ENCODE measurements around the gene GATD1.

The GATD1 gene, protein sequence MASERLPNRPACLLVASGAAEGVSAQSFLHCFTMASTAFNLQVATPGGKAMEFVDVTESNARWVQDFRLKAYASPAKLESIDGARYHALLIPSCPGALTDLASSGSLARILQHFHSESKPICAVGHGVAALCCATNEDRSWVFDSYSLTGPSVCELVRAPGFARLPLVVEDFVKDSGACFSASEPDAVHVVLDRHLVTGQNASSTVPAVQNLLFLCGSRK

DNA sequence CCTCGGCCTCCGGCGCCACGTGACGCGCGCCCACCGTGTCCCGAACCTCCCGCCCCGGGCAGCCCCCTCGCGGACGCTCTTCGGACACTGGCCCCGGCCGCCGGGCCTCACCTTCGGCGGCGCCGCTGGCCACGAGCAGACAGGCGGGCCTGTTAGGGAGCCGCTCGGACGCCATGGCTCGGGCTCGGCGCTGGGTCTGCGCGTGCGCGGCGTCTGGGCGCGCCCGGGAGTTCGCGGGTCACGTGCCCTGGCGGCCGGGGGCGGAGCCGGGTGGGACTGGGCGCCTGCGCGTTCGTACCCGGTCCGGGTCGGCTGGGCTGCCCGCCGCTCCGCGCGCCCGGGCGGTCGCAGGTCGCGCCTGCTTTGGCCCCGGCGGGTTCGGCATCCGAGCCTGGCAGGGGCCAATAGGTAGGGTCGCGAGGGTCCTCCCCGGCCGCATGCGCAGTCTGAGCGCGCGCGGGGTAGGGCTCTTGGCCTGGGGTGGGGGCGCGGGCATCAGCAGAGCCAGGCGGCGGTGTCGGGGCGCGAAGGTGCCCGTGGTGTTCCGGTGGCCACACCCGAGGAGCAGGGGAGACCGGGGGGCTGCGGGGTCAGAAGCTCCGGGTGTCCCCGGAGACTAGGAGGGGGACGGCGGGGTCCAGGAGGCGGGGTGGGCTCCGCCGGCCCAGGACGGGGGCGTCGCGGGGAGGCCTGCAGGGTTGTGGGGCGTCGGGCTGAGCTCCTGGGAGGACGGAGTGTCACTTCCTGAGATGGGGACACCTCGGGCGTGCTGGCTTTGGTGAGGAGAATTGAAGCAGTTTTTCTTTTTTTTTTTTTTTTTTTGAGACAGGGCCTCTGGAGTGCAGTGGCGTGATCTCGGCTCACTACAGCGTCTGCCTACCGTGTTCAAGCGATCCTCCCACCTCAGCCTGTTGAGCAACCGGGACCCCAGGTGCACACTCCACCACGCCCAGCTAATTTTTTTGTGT lies at the start of gene GATD1:
GATD1 (minus strand) TSS at position 200 of the 968 bp plus-strand sequence; CDS start at position 175, 25 bp downstream.
- DNase-seq: peak; percentile 95

DNA sequence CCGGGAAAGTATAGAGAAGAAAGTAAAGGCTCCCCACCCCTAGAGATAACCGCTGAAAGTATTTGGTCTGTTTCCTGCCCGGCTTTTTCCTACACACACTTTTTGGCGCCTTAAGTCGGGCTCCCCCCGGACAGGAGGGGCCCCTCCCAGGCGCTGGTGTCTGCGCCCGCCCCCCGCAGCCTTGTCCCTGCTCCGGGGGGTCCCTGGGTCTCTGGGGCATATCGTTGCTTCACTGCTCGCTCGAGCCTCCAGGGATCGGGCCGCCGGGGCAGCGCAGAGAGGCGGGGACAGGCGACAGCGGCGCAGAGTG lies 49.5 kb upstream of the GATD1 start:
- no peak for DNase-seq

DNA sequence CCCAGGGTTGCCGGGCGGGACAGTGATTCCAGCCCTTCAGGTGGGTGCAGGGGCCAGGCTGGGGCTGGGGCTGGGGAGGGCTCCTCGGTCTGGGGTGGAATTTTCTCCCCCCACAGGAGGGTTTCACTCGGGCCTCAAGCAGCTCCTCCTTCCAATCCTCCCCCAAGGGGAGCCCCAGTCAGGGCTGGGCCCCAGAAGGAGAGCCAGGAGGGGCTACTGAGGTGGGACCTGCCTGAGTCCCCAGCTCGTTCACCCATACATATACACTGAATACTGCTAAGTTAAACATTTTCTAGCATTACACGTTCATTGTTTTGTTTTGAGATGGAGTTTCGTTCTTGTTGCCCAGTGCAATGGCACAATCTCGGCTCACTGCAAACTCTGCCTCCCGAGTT lies 48.9 kb upstream of the GATD1 start:
- DNase-seq: no peak

DNA sequence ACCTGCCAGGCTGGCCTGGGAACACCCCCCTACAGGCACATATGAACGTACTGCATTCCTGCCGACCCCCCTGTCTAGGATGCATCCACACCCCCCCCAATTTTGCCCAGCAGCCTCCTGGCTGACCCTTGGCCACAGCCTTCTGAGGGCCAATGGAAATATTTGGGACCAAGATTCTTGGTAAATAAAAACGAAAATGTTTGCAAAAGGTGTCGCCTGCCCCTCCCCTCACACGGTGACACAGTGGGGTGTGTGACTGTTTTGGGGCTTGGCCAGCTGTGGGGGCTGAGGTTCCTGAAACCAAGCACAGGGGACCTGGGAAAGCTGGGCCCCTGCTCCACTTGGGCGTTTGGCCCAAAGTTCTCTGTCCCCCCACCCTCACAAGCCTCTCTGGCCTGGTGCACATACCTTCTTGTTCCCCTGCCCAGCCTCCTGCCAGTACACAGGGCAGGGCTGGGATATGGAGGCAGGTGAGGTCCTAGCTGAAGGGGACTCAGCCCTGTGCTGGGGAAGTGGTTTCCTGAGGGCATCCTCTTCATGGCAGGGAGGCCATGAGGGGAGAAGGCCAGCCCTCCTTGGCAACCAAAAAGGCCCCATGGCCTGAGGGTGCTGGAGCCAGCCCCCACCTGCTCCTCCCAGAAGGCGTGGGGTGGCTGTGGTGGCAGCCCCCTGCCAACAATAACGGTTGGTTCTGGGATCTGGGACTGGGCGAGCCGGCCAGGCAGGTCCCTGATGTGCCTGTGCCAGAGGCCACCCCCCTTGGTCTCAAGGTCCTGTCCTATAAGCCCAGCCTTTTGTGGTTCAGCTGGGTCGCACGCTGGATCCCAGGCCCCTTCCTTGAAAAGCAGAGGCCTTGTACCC lies 48.3 kb upstream of the GATD1 start:
- no peak for DNase-seq

DNA sequence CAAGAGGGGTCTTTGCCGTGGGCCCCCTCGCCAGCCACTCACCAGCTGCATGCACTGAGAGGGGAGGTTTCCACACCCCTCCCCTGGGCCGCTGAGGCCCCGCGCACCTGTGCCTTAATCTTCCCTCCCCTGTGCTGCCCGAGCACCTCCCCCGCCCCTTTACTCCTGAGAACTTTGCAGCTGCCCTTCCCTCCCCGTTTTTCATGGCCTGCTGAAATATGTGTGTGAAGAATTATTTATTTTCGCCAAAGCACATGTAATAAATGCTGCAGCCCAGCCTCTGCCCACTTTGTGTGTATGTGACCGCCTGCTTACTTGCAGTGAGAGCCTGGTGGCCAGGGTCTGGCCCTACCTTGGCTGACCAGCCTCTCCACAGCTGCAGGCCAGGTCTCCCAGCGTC lies 47.7 kb upstream of the GATD1 start:
- DNase-seq: no peak

DNA sequence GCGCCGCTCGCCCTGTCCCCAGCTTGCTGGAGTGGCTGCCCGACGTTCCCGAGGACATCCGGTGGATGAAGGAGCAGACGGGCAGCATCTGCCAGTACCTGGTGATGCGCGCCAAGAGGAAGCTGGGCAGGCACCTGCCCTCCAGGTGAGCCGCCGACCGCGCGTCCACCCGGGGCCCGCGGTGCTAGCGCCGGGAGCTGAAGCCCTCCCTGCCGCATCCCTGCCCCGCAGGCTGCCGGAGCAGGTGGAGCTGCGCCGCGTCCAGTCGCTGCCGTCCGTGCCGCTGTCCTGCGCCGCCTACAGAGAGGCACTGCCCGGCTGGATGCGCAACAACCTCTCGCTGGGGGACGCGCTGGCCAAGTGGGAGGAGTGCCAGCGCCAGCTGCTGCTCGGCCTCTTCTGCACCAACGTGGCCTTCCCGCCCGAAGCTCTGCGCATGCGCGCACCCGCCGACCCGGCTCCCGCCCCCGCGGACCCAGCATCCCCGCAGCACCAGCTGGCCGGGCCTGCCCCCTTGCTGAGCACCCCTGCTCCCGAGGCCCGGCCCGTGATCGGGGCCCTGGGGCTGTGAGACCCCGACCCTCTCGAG lies 47.1 kb upstream of the GATD1 start:
- no peak for DNase-seq

DNA sequence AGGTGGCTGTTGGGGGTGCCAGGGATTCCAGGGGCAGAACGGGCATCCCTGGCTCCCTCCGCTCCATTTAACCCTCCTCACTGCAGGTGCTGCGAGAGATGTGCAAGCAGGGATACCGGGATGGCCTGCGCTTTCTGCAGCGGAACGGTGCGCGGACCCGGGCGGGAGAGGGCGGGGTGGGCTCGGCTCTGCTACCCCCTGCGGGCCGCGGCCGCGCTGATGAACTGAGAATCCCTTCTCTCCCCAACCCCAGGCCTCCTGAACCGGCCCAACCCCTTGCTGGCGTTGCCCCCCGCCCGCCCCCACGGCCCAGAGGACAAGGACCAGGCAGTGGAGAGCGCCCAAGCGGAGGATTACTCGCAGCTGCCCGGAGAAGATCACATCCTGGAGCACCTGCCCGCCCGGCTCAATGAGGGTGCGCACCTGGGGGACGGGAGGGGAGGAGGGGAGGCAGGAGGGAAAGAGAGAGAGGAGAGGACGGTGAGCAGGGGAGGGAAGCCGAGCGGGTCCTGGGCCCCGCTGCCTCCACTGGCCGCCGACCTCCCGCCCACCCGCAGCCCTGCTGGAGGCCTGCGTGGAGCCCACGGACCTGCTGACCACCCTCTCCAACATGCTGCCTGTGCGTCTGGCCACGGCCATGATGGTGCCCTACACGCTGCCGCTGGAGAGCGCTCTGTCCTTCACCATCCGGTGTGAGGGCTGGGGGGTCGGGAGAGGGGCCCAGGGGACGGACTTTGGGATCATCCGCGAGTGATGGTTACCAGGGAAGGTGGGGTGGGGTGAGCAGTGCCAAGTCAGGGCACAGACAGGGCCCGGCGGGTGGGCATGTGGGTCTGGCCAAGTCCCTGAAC lies 46.4 kb upstream of the GATD1 start:
- DNase-seq: no peak

DNA sequence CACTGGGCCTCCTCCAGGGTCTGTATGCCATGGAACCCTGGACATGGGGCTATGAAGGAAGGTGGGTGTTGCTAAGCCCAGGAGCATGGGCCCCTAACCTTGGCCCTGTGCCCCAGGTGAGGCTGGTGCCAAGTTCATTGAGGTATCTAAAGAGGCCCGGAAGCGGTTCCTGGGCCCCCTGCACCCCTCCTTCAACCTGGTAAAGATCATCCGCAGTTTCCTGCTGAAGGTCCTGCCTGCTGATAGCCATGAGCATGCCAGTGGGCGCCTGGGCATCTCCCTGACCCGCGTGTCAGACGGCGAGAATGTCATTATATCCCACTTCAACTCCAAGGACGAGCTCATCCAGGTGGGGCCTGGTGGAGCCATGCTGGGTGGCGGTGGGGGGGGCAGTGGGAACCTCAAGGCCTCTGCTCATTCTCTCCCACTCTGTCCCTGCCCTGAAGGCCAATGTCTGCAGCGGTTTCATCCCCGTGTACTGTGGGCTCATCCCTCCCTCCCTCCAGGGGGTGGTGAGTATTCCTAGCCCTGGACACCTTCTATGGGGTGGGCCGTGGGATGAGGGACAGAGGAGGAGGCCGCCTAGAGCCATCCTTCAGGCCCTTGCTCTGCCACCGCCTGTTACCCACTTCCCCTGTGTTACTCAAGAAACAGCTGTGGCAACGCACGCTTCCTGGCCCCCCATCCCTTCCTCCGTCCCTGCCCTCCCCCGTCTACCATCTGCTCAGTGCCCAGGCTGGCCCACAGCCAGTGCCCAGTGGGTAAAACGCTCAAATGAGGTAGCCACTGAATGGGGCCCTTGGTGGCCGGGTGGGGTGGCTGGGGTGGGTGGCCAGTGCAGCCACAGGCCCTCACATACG lies 44.5 kb upstream of the GATD1 start:
- DNase-seq: no peak

DNA sequence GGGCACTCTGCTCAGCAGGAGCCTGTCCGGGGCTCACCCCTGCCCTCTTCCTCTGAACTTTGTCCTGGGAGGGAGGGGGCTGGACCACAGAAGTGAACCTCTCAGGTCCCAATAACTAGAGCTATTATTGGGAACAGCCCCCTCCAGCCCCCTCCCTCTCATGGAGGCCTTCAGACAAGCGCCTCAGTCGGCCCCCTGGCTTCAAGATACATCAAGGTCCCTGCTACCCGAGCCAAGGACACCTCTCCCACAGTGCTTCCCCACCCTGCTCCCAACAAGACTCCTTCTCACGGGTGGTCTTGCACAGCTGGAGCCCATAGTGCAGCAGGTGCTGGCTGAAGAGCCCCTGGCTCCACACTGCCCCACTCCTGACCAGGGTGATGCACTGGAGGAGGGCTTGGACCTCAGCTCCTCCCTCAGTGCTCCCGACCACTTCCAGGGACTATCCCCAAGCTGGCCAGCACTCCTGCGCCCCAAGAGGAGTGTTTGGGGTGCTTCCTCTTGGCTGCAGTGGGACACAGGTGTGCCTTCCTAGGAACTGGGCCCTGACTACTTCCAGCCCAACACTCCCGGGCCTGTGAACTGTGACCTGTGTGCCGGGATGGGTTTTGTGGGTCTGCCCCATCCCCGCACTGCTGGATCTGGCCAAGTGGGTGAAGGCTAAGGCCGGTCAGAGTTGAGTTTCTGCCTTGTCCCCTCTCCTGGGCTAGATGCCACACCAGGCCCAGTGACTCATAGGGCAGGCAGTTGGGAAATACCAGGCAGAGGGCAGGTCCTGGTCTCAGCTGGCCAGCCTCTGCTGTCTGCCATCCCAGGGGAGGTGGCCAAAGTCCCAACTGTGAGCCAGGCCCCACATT lies 43.6 kb upstream of the GATD1 start:
- DNase-seq: no peak

DNA sequence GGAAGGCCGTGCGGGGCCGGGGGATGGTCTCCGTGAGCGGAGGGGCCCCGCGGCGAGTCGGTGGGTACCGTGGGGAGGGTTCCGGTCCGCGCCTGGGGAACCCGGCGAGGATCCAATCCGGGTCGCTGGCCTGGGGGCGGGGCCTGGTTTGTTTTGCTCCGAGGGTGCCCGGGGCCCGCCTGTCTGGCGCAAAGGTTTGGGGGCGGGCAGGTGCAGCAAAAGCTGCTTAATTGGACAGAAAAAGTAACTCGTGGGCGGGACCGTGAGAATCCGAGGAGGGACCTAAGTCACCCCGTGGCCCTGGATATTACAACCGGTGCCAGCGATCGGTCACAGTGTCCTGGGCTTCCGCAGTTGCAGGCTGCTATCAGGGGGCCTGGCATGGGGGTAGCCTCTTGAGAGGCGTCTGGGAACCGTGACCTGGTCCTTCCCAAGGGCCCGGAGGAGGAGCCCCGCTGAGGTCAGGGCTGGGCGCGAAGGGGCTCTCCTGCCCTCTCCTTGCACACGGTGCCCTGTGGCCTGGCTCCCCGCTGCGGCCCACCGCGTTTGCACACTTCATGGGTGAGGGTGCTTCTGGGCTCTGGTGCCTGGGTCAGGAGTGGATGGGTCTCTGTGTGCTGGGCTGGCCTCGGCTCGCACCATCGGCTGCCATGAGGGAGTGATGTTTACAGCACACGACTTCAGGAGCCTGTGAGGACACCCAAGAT lies 42.8 kb upstream of the GATD1 start:
- DNase-seq: peak; percentile 87

DNA sequence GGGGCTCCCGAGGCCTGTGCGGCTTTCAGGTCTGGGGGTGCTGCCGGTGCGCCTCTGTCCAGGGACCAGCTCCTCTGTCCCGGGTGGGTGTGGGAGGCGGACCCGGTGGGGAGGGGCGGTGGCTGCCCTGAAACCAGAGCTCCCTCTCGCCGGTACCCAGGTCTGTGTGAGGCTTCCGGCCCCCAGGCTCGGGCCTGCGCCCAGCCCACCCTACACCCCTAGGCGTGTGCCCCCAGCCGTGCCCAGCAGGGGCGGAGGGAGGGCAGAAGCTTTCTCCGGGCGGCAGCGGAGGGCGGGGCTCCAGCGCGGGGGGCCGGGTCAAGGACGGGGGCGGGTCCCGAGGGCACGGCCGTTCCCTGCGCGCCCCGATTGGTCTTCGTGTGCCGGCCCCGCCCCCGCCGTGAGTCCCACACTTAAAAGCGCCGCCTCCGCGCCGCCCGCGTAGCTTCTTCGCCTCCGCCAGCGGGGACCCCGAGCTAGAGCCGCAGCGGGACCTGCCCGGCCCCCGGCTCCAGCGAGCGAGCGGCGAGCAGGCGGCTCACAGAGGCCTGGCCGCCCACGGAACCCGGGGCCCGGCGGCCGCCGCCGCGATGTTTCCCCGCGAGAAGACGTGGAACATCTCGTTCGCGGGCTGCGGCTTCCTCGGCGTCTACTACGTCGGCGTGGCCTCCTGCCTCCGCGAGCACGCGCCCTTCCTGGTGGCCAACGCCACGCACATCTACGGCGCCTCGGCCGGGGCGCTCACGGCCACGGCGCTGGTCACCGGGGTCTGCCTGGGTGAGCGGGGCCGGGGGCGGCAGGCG lies 42.0 kb upstream of the GATD1 start:
- peak; percentile 94 for DNase-seq

DNA sequence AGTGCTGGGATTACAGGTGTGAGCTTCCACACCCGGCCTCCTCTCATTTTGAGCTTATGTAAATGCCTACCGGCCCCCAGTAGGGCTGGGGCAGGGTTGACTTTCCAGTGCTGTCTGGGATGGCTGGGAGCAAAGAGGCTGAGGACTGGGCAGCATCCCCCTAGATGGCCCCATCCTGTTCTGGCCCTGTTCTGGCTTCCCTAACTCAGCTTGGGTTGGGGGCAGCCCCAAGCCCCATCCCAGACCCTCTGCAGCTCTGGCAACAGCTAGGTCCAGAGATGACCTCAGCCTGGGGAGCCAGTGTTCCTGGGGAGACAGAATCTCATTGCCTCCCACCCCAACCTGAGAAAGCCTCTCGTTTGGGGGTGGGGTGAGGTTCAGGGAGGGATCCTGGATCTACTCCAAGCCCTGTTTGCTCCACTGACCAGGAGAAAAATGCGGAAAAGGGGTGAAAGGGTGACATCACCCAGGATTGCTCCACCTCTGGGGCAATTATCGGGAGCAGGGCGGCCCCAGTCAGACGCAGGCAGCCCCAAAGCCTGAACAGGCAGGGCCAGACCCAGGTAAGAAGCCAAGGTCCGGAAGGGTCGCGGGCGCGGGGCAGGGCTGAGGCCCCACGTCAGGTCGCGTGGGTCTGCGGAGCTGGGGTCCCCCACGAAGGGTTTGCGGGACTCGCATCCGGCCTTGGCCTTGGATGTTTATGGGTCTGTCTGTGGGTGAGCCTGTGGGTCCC lies 41.3 kb upstream of the GATD1 start, which contains the start of gene PNPLA2:
PNPLA2 (plus strand) TSS at position 519 of the 733 bp plus-strand sequence. CDS start 805 bp downstream, outside the sequence.
- DNase-seq: no peak

DNA sequence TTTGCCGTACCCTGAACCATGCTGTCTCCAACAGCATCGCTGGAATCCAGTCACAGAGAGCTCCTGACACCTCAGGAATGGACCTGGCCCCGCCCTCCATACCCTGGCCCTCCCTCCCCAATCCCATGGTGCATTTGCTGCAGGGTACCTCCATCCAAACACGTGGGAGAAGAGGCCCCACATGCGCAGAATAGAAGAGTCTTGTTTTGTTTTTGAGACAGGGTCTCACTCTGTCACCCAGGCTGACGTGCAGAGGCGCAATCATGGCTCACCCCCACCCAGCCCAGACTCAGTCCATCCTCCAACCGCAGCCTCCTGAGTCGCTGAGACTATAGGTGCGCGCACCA lies 39.1 kb upstream of the GATD1 start:
- no peak for DNase-seq

DNA sequence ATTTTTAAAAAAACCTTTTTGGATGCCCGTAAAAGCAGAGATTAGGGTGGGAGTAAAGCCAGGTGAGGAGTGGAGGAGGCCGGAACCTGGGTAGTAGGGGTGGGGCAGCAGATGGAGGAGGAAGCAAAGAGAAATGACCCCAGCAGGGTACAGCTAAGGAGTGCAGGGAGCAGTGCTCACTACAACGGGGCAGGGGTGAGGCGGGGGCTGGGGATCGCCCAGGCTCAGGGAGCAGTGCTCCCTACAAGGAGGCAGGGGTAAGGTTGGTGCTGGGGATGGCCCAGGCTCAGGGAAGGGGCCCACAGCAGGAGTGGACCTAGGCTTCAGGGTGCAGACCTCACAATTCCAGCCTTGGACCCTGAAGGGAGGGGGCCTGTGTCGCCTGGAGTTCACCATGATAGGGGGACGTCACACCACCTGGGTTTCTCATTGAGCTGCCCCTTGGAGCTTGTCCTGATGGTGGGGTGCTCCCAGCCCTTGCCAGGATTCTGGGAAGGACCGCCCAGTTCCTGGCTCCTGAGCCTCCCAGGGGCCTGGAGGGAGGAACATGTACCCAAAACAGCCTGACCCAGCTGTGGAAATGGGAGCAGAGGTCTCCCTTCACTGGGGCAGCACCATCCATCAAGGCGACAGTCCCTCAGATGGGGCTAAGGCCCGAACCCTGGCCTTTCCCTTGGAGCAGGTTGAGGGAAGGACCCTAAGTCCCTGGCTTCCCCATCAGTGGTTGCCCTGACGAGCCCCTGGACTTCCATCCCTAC lies 38.6 kb upstream of the GATD1 start:
- DNase-seq: no peak

DNA sequence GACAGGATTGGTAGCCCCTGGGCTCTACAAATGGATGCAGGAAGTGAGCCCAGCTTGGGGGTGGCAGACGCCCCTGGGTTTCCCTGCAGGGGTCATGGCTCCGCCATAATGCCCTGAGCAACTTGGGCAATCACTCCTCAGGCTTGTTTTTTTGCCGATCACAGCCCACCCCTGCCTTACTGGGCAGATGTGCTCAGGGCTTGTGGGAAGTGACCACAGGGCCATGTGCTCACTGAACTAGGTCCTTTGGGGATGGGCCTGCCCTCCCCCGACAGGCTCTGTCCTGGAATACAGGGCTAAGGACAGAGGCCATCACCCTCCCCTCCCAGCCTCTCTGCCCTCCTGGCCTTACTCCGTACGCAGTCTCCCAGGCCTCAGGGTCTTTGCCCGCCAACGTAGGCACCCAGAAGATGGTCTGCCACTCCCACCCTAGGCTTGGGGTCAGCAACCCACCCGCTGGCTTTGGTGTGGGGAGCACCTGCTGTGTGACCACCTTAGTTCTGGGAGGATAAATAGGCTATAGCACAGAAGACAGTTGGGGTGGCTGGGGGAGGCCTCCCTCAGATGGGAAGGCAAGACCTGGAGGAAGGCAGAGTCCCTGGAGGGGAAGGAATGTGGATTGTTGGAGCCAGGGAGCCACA lies 36.3 kb upstream of the GATD1 start:
- no peak for DNase-seq

DNA sequence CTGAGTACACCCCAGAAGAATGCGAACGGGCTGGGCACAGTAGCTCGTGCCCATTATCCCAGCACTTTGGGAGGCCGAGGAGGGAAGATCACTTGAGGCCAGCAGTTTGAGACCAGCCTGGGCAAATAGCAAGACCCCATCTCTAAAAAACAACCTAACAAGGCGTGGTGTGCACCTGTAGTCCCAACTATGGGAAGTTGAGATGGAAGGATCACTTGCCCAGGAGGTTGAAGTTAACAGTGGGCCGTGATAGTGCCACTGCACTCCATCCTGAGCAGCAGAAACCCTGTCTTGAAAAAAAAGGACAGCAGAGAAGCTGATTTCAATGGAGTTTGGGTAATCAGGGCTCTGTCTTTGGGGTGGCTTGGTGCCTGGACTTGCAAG lies 35.8 kb upstream of the GATD1 start:
- DNase-seq: no peak

DNA sequence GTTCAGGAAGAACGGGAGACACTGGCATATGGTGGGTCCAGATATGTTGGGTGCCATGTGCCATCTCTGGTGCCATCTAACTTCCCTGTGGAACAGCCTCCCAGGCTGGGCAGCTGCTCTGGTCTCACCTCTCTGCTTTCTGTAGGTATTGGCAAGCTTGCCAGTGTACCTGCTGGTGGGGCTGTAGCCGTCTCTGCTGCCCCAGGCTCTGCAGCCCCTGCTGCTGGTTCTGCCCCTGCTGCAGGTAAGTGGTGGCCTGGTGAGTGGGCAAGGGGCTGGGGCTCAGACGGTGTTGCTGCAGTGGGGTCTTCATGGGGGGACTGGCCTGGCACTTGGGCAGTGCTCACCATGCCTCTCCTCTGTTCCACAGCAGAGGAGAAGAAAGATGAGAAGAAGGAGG lies 35.1 kb upstream of the GATD1 start:
- no peak for DNase-seq
